Natural killer cell (primary cell): ENCODE results near the gene PPP2R3B. TPM values are rescaled to one million over a fixed set of nuclear protein-coding genes. Genes with fewer than 3 reads are reported as not detected.

ENCODE experiments used
- ATAC-seq, 3 donors: fragments of 150-1000 bp in 2 of 3; fragments of 200-7000 bp in 1 of 3; cut with Tn5 transposase; 1 replicate in 1 of 3; 2 replicates in 2 of 3; pipeline ENCODE4 v1.10.0; 2021; ENCODE audit warnings: mild to moderate bottlenecking in 2 of 3, moderate library complexity in 2 of 3
- DNase-seq, 2 donors: peaks; one replicate each; pipeline versions ENCODE4 v3.0.0 to v3.0.0-alpha.2; 2013 to 2021; ENCODE audit warnings: mixed read lengths in 1 of 2
- H3K27ac ChIP-seq: one replicate; pipeline ENCODE4 v1.5.1; 2013; ENCODE audit warnings: mild to moderate bottlenecking, low read length
- H3K27me3 ChIP-seq: one replicate; pipeline ENCODE4 v1.6.1; 2013; ENCODE audit warnings: low read length; ENCODE audit not compliant: control insufficient read depth, insufficient read depth
- H3K36me3 ChIP-seq: one replicate; pipeline ENCODE4 v1.6.1; 2013; ENCODE audit warnings: low read length; ENCODE audit not compliant: control insufficient read depth, insufficient read depth
- H3K4me1 ChIP-seq: one replicate; pipeline ENCODE4 v1.6.1; 2013; ENCODE audit warnings: low read length; ENCODE audit not compliant: control insufficient read depth, insufficient read depth
- H3K4me3 ChIP-seq: one replicate; pipeline ENCODE4 v1.5.1; 2013; ENCODE audit warnings: low read length
- H3K9me3 ChIP-seq: one replicate; pipeline ENCODE4 v1.6.1; 2013; ENCODE audit warnings: low read length; ENCODE audit not compliant: control insufficient read depth, insufficient read depth
- H3K27ac Mint-ChIP-seq, 2 donors: one replicate each; pipeline ENCODE4 v1.8.0; 2022; ENCODE audit warnings: mild to moderate bottlenecking in 2 of 2, mixed read lengths in 2 of 2, moderate library complexity in 1 of 2
- H3K27me3 Mint-ChIP-seq, 2 donors: one replicate each; pipeline ENCODE4 v1.8.0; 2022; ENCODE audit warnings: low read depth in 2 of 2, mixed read lengths in 2 of 2
- H3K36me3 Mint-ChIP-seq: one replicate; pipeline ENCODE4 v1.8.0; 2022; ENCODE audit warnings: mixed read lengths
- H3K4me1 Mint-ChIP-seq, 2 donors: one replicate each; pipeline ENCODE4 v1.8.0; 2022; ENCODE audit warnings: mixed read lengths in 2 of 2
- H3K4me3 Mint-ChIP-seq: one replicate; pipeline ENCODE4 v1.8.0; 2022; ENCODE audit warnings: mild to moderate bottlenecking, moderate library complexity, mixed read lengths
- H3K9me3 Mint-ChIP-seq, 2 donors: one replicate each; pipeline ENCODE4 v1.8.0; 2022; ENCODE audit warnings: mixed read lengths in 2 of 2
- CTCF ChIP-seq: fragments of 200-600 bp; IDR thresholded peaks from one replicate; pipeline ENCODE4 v1.8.0; 2022; ENCODE audit warnings: antibody characterized with exemption
- WGBS: methylation state at CpG from one replicate; pipeline ENCODE4 v1.1.7; 2013; ENCODE audit warnings: missing lambda C conversion rate; ENCODE audit not compliant: insufficient coverage; 5-methylcytosine and 5-hydroxymethylcytosine counted together
- intact Hi-C: fragments of 100-400 bp; cut with micrococcal nuclease; formaldehyde crosslinking; loops from one replicate; pipeline ENCODE4 v1.14.2; 2022
- total RNA-seq, 4 donors: library from RNA; stranded (reverse); fragments of 120-200 nt in 1 of 4; gene quantifications; one replicate each; pipeline versions ENCODE4 v1.2.3 to v1.2.4, GENCODE V29; 2013 to 2022

Gene PPP2R3B
- total RNA-seq, 3 donors from 2014 or later (not counting 1 experiment from before 2014, with no cell fraction given) = 14.0 to 19.4 (median 14.6) TPM

- intact Hi-C loops = loop anchor here (1.0 to 2.0 kb wide), 2 partner anchors 35 to 70 kb away; no protein-coding TSS in a partner anchor
These were observed 69.2 kb downstream of the PPP2R3B start for GRCh38 chrX:317424-318067.

GRCh38 chrX:316351-317325, 70.1 kb downstream of the PPP2R3B start:
- Histone ChIP-seq H3K36me3 (peaks cover 35% of the 10 kb centered on the region), H3K9me3 (no peaks in the 10 kb centered on the region), H3K4me1 (peaks cover 34% of the 10 kb centered on the region), H3K27ac (no peak overlapping the region), H3K4me3 (no peak overlapping the region), H3K27me3 (no peaks in the 10 kb centered on the region)
- intact Hi-C loops = no loop called here
- Mint-ChIP-seq H3K9me3 (no peaks in the 10 kb centered on the region), H3K27me3 (no peaks in the 10 kb centered on the region), H3K4me1 (peaks cover 6 to 34% of the 10 kb centered on the region in 2 donors), H3K36me3 (no peaks in the 10 kb centered on the region), H3K27ac (peak overlapping the region in 1 of 2 donors; percentile 34), H3K4me3 (peak overlapping the region; percentile 64)
- no peak for ATAC-seq
- 95% methylated on average over 50 of the region's 50 CpGs for WGBS
- peak in 1 of 2 donors; percentile 27 for DNase-seq
- TF ChIP-seq CTCF = no peak

More at GRCh38 chrX:317424-318067, 69.2 kb downstream of the PPP2R3B start:
- no peaks in the 10 kb centered on the region for H3K36me3 Mint-ChIP-seq
- Histone ChIP-seq H3K9me3 (no peaks in the 10 kb centered on the region), H3K36me3 (peaks cover 26% of the 10 kb centered on the region), H3K27ac (peak overlapping the region; percentile 92), H3K27me3 (no peaks in the 10 kb centered on the region), H3K4me1 (peaks cover 35% of the 10 kb centered on the region), H3K4me3 (peak overlapping the region; percentile 54)
- H3K27me3 Mint-ChIP-seq = no peaks in the 10 kb centered on the region
- H3K4me3 Mint-ChIP-seq = peak overlapping the region; percentile 94
- WGBS = 30% methylated on average over 16 of the region's 28 CpGs
- no peaks in the 10 kb centered on the region for H3K9me3 Mint-ChIP-seq
- H3K27ac Mint-ChIP-seq = peak overlapping the region; percentile 96
- TF ChIP-seq CTCF = no peak
- ATAC-seq (no peak), DNase-seq (no peak)
- H3K4me1 Mint-ChIP-seq = peaks cover 7 to 29% of the 10 kb centered on the region in 2 donors

- ATAC-seq = no peak
- H3K27me3 ChIP-seq = no peaks in the 10 kb centered on the region
- peaks cover 46% of the 10 kb centered on the region for H3K36me3 ChIP-seq
- no peak overlapping the region for H3K4me3 ChIP-seq
- peaks cover 24% of the 10 kb centered on the region for H3K4me1 ChIP-seq
- Mint-ChIP-seq H3K9me3 (no peaks in the 10 kb centered on the region), H3K4me1 (peaks cover 6 to 26% of the 10 kb centered on the region in 2 donors), H3K4me3 (no peak overlapping the region), H3K27me3 (no peaks in the 10 kb centered on the region), H3K36me3 (no peaks in the 10 kb centered on the region), H3K27ac (no peak overlapping the region)
- WGBS = 93% methylated on average over 51 of the region's 51 CpGs
- H3K27ac ChIP-seq = no peak overlapping the region
- TF ChIP-seq CTCF = no peak
- H3K9me3 ChIP-seq = no peaks in the 10 kb centered on the region
- peak in 1 of 2 donors; percentile 7 for DNase-seq
- intact Hi-C loops = no loop called here
These were observed 71.7 kb downstream of the PPP2R3B start for GRCh38 chrX:314781-315595.
